Left ventricle myocardium inferior (tissue), 1 donor: Measurements from ENCODE around the gene MRC2. TPM values are rescaled to one million over a fixed set of nuclear protein-coding genes. Genes with fewer than 3 reads are reported as not detected.

Experiments
- DNase-seq: peaks from one replicate; pipeline ENCODE4 v3.0.0-alpha.2; 2020
- H3K27ac ChIP-seq: fragments of 200-600 bp; replicated peaks from 2 replicates; pipeline ENCODE4 v1.8.0; 2021
- H3K27me3 ChIP-seq: fragments of 200-600 bp; 2 replicates; pipeline ENCODE4 v1.8.0; 2021; ENCODE audit warnings: low read depth
- H3K36me3 ChIP-seq: fragments of 200-600 bp; 2 replicates; pipeline ENCODE4 v1.8.0; 2021
- H3K4me1 ChIP-seq: fragments of 200-600 bp; 2 replicates; pipeline ENCODE4 v1.8.0; 2021
- H3K4me3 ChIP-seq: fragments of 200-600 bp; 2 replicates; pipeline ENCODE4 v1.8.0; 2021; ENCODE audit warnings: mild to moderate bottlenecking, moderate library complexity
- H3K9me3 ChIP-seq: fragments of 200-600 bp; replicated peaks from 2 replicates; pipeline ENCODE4 v1.8.0; 2021
- intact Hi-C: fragments of 100-400 bp; cut with micrococcal nuclease; formaldehyde crosslinking; loops from one replicate; pipeline ENCODE4 v1.11.0; 2022
- total RNA-seq: library from RNA; stranded (reverse); fragmentation: NEBNext Ultra II Directional; extraction: Animal tissue kit (Norgen Biotek cat#: 25700); gene quantifications from one replicate; pipeline ENCODE4 v1.2.1, GENCODE V29; 2021
- TF ChIP-seq, protein P1 (sequence below): fragments of 200-600 bp; IDR thresholded peaks from 2 replicates; pipeline ENCODE4 v1.8.0; 2021; ENCODE audit warnings: antibody characterized with exemption, mild to moderate bottlenecking, borderline replicate concordance
- donor health status: DM: no; HTN: yes; CAD: no; lungs with severe emphysema.

MRC2 gene
- total RNA-seq, 1 donor from 2014 or later, result 22.8 TPM

DNA sequence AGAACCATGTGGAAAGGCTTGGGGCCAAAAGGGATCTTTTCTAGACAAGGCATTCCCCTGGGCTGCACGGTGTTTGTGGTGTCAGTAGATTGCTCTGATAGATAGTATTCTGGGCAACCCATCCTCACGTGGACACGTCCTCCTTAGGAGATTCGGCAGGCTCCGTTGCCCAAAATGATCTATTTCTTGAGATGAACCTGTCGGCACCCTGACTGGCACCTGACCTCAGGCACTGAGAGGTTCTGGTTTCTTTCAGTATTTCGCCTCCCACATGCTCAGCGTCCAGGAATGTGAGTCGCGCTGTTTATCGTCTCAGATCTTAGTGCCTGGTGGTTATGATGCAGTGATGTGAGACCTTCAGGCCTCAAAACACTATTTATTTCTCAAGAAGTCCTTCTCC lies 91.0 kb downstream of the MRC2 start:
- no peak overlapping the region for H3K27ac ChIP-seq
- H3K9me3 ChIP-seq, result no peaks in the 10 kb centered on the region
- no peak for DNase-seq
- H3K27me3 ChIP-seq, result peaks cover 15% of the 10 kb centered on the region
- TF ChIP-seq, protein P1, sequence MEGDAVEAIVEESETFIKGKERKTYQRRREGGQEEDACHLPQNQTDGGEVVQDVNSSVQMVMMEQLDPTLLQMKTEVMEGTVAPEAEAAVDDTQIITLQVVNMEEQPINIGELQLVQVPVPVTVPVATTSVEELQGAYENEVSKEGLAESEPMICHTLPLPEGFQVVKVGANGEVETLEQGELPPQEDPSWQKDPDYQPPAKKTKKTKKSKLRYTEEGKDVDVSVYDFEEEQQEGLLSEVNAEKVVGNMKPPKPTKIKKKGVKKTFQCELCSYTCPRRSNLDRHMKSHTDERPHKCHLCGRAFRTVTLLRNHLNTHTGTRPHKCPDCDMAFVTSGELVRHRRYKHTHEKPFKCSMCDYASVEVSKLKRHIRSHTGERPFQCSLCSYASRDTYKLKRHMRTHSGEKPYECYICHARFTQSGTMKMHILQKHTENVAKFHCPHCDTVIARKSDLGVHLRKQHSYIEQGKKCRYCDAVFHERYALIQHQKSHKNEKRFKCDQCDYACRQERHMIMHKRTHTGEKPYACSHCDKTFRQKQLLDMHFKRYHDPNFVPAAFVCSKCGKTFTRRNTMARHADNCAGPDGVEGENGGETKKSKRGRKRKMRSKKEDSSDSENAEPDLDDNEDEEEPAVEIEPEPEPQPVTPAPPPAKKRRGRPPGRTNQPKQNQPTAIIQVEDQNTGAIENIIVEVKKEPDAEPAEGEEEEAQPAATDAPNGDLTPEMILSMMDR, result no peak
- no peaks in the 10 kb centered on the region for H3K36me3 ChIP-seq
- intact Hi-C loops, result no loop called here
- H3K4me3 ChIP-seq, result no peak overlapping the region
- no peaks in the 10 kb centered on the region for H3K4me1 ChIP-seq

DNA sequence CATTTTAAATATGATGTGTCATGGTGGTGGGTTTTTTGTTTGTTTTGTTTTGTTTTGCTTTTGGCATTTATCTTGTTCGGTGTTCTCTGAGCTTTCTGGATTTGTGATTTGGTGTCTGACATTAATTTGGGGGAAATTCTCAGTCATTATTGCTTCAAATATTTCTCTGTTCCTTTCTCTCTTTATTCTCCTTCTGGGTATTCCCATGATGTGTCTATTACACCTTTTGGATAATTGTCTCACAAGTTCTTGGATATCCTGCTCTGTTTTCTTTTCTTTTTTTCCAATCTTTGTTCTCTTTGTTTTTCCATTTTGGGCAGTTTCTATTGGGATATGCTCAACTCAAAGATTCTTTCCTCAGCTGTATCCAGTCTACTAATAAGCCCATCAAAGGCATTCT lies 92.1 kb downstream of the MRC2 start:
- no peak for DNase-seq
- Histone ChIP-seq H3K4me3 (no peak overlapping the region), H3K9me3 (no peaks in the 10 kb centered on the region), H3K4me1 (peaks cover 1% of the 10 kb centered on the region), H3K36me3 (no peaks in the 10 kb centered on the region), H3K27ac (no peak overlapping the region), H3K27me3 (peaks cover 15% of the 10 kb centered on the region)
- intact Hi-C loops, result no loop called here
- TF ChIP-seq, protein P1, result no peak

DNA sequence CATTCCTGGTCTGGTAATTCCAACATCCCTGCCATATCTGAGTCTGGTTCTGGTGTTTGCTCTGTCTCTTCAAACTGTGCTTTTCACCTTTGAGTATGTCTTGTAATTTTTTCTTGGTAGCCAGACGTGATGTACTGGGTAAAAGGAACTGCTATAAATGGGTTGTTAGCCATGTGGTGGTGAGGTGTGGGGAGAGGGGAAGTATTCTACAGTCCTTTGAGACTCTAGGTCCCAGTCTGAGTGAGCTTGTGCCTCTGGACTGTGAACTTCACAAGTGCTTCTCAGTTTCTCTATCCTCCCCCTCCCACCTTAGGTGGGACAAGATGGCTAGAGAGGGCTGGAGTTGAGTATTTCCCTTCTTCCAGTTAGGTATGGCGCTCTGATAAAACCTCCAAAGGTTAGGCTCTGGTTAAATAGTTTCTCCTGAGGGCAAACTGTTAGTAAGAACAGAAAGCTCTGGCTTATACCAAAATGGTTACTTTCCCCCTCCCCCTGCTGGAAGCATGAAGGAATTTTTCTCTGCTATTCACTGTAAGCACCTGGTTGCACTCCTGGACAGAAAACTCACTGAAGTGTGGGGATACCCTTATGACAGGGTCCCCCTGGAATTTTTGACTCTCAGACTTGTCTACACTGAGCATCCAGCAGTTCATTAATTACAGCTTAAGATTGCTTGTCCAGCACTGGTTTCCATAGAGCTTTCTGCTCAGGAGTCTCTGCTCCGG lies 92.8 kb downstream of the MRC2 start:
- Histone ChIP-seq H3K4me3 (no peak overlapping the region), H3K27ac (no peak overlapping the region), H3K9me3 (no peaks in the 10 kb centered on the region), H3K4me1 (peaks cover 8% of the 10 kb centered on the region), H3K27me3 (peaks cover 22% of the 10 kb centered on the region), H3K36me3 (no peaks in the 10 kb centered on the region)
- DNase-seq, result no peak
- TF ChIP-seq, protein P1, result peak; percentile 50
- intact Hi-C loops, result no loop called here

DNA sequence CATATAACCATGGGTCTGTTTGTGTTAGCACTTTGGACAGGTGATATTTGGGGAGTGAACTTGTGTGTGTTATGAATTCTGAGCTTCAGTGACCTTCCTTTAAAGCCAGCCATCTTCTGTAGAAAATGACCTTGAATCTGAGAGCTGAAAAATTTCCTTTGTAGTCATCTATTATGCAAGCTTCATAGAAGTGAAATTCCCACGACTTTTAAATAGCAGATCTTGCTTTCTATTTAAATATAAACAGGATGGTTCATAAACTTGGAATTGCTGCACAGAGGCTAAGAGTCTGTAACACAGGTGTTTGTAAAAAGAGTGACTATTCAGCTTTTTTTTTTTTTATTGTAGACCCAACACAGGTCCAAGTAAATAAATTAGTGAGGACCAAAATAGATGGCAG lies 95.2 kb downstream of the MRC2 start:
- TF ChIP-seq, protein P1, result no peak
- H3K36me3 ChIP-seq, result no peaks in the 10 kb centered on the region
- H3K4me3 ChIP-seq, result no peak overlapping the region
- intact Hi-C loops, result no loop called here
- H3K9me3 ChIP-seq, result no peaks in the 10 kb centered on the region
- H3K27ac ChIP-seq, result no peak overlapping the region
- no peak for DNase-seq
- peaks cover 11% of the 10 kb centered on the region for H3K4me1 ChIP-seq
- H3K27me3 ChIP-seq, result peaks cover 33% of the 10 kb centered on the region

DNA sequence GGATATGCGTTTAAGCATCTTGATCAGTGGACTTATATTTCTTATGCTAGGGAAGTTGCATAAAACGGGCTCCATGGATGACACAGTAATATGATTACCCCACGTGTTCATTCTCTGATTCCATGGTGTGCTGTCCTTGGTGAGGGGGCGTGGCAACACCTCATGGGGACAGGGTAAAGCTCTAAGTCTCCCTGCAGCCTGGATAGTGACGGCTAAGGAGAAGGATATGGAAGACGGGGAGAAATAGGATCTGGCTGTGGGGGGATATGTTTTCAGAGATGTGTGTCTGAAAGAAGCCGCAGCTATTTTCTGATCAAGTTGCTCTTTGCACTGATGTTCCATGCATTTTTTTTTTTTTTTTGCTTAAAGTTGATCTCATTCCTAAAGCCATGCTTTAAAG lies 96.4 kb downstream of the MRC2 start:
- H3K27me3 ChIP-seq, result peaks cover 30% of the 10 kb centered on the region
- intact Hi-C loops, result no loop called here
- no peaks in the 10 kb centered on the region for H3K36me3 ChIP-seq
- H3K4me1 ChIP-seq, result peaks cover 14% of the 10 kb centered on the region
- H3K27ac ChIP-seq, result no peak overlapping the region
- DNase-seq, result no peak
- H3K9me3 ChIP-seq, result no peaks in the 10 kb centered on the region
- no peak overlapping the region for H3K4me3 ChIP-seq
- TF ChIP-seq, protein P1, result no peak
